Naive thymus-derived CD4-positive, alpha-beta T cell (primary cell): ENCODE measurements around the gene ATF6. TPM values are rescaled to one million over a fixed set of nuclear protein-coding genes. Genes with fewer than 3 reads are reported as not detected.

Source experiments
- ATAC-seq: fragments of 150-1000 bp; cut with Tn5 transposase; 2 replicates; pipeline ENCODE4 v1.10.0; 2021; ENCODE audit warnings: mild to moderate bottlenecking, moderate library complexity
- CTCF ChIA-PET: fragments of 350-600 bp; sonication (Branson Sonifier 250); formaldehyde crosslinking; loops from one replicate; lab custom pipeline; 2021; ENCODE audit warnings: antibody characterized with exemption; lab: Charles Lee
- POLR2A ChIA-PET: fragments of 350-600 bp; sonication (Branson Sonifier 250); formaldehyde crosslinking; loops from one replicate; lab custom pipeline; 2021; ENCODE audit warnings: antibody characterized with exemption, inconsistent platforms; lab: Charles Lee
- DNase-seq, 9 donors: peaks; one replicate each; pipeline versions ENCODE4 v3.0.0 to v3.0.0-alpha.2; 2020 to 2022; ENCODE audit warnings: mixed read lengths in 1 of 9
- H3K27ac ChIP-seq: one replicate; pipeline ENCODE4 v1.7.0; 2013; ENCODE audit warnings: mild to moderate bottlenecking, low read depth, low read length, moderate library complexity
- H3K27me3 ChIP-seq, 2 donors: one replicate each; pipeline ENCODE4 v1.7.0; 2013; ENCODE audit warnings: low read length in 2 of 2, mild to moderate bottlenecking in 2 of 2, moderate library complexity in 2 of 2; ENCODE audit not compliant: control insufficient read depth in 2 of 2, insufficient read depth in 2 of 2
- H3K36me3 ChIP-seq, 3 experiments: 1 replicate in 2 of 3; 2 replicates in 1 of 3; pipeline ENCODE4 v1.7.0; 2013; ENCODE audit warnings: low read length in 3 of 3, mild to moderate bottlenecking in 3 of 3, moderate library complexity in 1 of 3; ENCODE audit not compliant: insufficient read depth in 3 of 3, control insufficient read depth in 2 of 3
- H3K4me1 ChIP-seq, 2 donors: one replicate each; pipeline ENCODE4 v1.7.0; 2013; ENCODE audit warnings: low read length in 2 of 2, mild to moderate bottlenecking in 2 of 2, moderate library complexity in 1 of 2; ENCODE audit not compliant: control insufficient read depth in 2 of 2, insufficient read depth in 2 of 2
- H3K4me3 ChIP-seq: 2 replicates; pipeline ENCODE4 v1.7.0; 2013; ENCODE audit warnings: mild to moderate bottlenecking, low read length
- H3K9me3 ChIP-seq, 3 experiments: 1 replicate in 2 of 3; 2 replicates in 1 of 3; pipeline ENCODE4 v1.7.0; 2013; ENCODE audit warnings: low read length in 3 of 3; ENCODE audit not compliant: control insufficient read depth in 2 of 3
- H3K27ac Mint-ChIP-seq, 9 donors: one replicate each; pipeline ENCODE4 v1.8.0; 2020 to 2022; ENCODE audit warnings: mixed read lengths in 9 of 9, mild to moderate bottlenecking in 8 of 9, moderate library complexity in 5 of 9, inconsistent platforms in 2 of 9
- H3K27me3 Mint-ChIP-seq, 5 donors: one replicate each; pipeline ENCODE4 v1.8.0; 2021 to 2022; ENCODE audit warnings: mixed read lengths in 5 of 5, mild to moderate bottlenecking in 1 of 5
- H3K36me3 Mint-ChIP-seq, 5 donors: one replicate each; pipeline ENCODE4 v1.8.0; 2020 to 2022; ENCODE audit warnings: mixed read lengths in 5 of 5, mild to moderate bottlenecking in 3 of 5, inconsistent platforms in 1 of 5
- H3K4me1 Mint-ChIP-seq, 7 donors: one replicate each; pipeline ENCODE4 v1.8.0; 2020 to 2022; ENCODE audit warnings: mixed read lengths in 7 of 7, mild to moderate bottlenecking in 3 of 7, inconsistent platforms in 1 of 7
- H3K4me3 Mint-ChIP-seq, 10 donors: one replicate each; pipeline ENCODE4 v1.8.0; 2020 to 2022; ENCODE audit warnings: mild to moderate bottlenecking in 10 of 10, mixed read lengths in 10 of 10, moderate library complexity in 6 of 10, inconsistent platforms in 2 of 10
- H3K9me3 Mint-ChIP-seq, 11 donors: one replicate each; pipeline ENCODE4 v1.8.0; 2020 to 2022; ENCODE audit warnings: mixed read lengths in 11 of 11, mild to moderate bottlenecking in 4 of 11, inconsistent platforms in 1 of 11, moderate library complexity in 1 of 11
- intact Hi-C, 2 donors: fragments of 100-400 bp; cut with micrococcal nuclease; formaldehyde crosslinking; loops; one replicate each; pipeline ENCODE4 v1.15.1; 2023
- polyA plus RNA-seq, 2 donors: library from polyadenylated mRNA; unstranded; fragments of 300-500 nt; fragmentation: Illumina TruSeq; gene quantifications; one replicate each; pipeline ENCODE4 v1.2.3, GENCODE V29; 2021
- total RNA-seq, 6 experiments: library from RNA in 5 of 6; stranded (reverse) in 5 of 6; gene quantifications; 1 replicate in 5 of 6; 2 replicates in 1 of 6; pipeline ENCODE4 v1.2.3 and lab custom pipeline; 2021 to 2026

Gene ATF6
- total and polyA plus RNA-seq, 7 experiments from 2014 or later, result 17.9 to 27.5 (median 22.5) TPM

GRCh38 chr1:161902182-161902581, 136.1 kb downstream of the ATF6 start:
- no peaks in the 10 kb centered on the region for H3K4me1 ChIP-seq
- H3K9me3 Mint-ChIP-seq, result no peaks in the 10 kb centered on the region
- POLR2A ChIA-PET, result no interaction called here
- DNase-seq, result no peak
- no peak overlapping the region for H3K4me3 ChIP-seq
- peaks cover 0 to 4% (median 0%) of the 10 kb centered on the region in 5 donors for H3K36me3 Mint-ChIP-seq
- CTCF ChIA-PET, result interaction anchor here (0.6 kb wide), 2 partner anchors 38 to 490 kb away, joined by 3 to 5 read pairs; no protein-coding TSS in a partner anchor
- H3K27ac ChIP-seq, result no peak overlapping the region
- intact Hi-C loops, result loop anchor here in 1 of 2 donors (10.0 kb wide), 1 partner anchor 417 kb away; no protein-coding TSS in a partner anchor
- no peak for ATAC-seq
- no peaks in the 10 kb centered on the region for H3K9me3 ChIP-seq
- H3K4me1 Mint-ChIP-seq, result peaks cover 0 to 21% (median 15%) of the 10 kb centered on the region in 7 donors
- no peak overlapping the region for H3K4me3 Mint-ChIP-seq
- H3K27me3 Mint-ChIP-seq, result no peaks in the 10 kb centered on the region
- no peaks in the 10 kb centered on the region for H3K36me3 ChIP-seq
- peak overlapping the region in 2 of 9 donors; percentile 12 to 35 for H3K27ac Mint-ChIP-seq
- no peaks in the 10 kb centered on the region for H3K27me3 ChIP-seq

GRCh38 chr1:161905269-161905884, 139.3 kb downstream of the ATF6 start:
- H3K4me1 ChIP-seq, result no peaks in the 10 kb centered on the region
- intact Hi-C loops, result loop anchor here (1.0 to 10.0 kb wide), 6 partner anchors 13 to 421 kb away; no protein-coding TSS in a partner anchor

GRCh38 chr1:161907265-161907664, 141.1 kb downstream of the ATF6 start:
- H3K27ac Mint-ChIP-seq, result no peak overlapping the region
- H3K4me3 ChIP-seq, result no peak overlapping the region
- intact Hi-C loops, result loop anchor here in 1 of 2 donors (10.0 kb wide), 1 partner anchor 422 kb away; no protein-coding TSS in a partner anchor
- ChIA-PET POLR2A (interaction anchor here (1.3 kb wide), 1 partner anchor 27 kb away, joined by 4 read pairs; no protein-coding TSS in a partner anchor), CTCF (interaction anchor here (0.6 to 1.7 kb wide), 2 partner anchors 25 to 116 kb away, joined by 5 to 8 read pairs; partner anchors contain the start of gene OLFML2B)
- ATAC-seq, result no peak
- H3K27me3 Mint-ChIP-seq, result no peaks in the 10 kb centered on the region
- peaks cover 0 to 11% (median 4%) of the 10 kb centered on the region in 5 donors for H3K36me3 Mint-ChIP-seq
- H3K9me3 ChIP-seq, result no peaks in the 10 kb centered on the region
- H3K36me3 ChIP-seq, result no peaks in the 10 kb centered on the region
- no peaks in the 10 kb centered on the region for H3K4me1 ChIP-seq
- H3K9me3 Mint-ChIP-seq, result no peaks in the 10 kb centered on the region
- no peak overlapping the region for H3K4me3 Mint-ChIP-seq
- DNase-seq, result no peak
- no peaks in the 10 kb centered on the region for H3K27me3 ChIP-seq
- H3K27ac ChIP-seq, result no peak overlapping the region
- peaks cover 4 to 51% (median 31%) of the 10 kb centered on the region in 7 donors for H3K4me1 Mint-ChIP-seq

More at GRCh38 chr1:161905269-161905884, 139.3 kb downstream of the ATF6 start:
- H3K27me3 ChIP-seq, result no peaks in the 10 kb centered on the region
- Mint-ChIP-seq H3K36me3 (peaks cover 0 to 8% (median 4%) of the 10 kb centered on the region in 5 donors), H3K27ac (peak overlapping the region in 1 of 9 donors; percentile 24), H3K9me3 (no peaks in the 10 kb centered on the region), H3K4me3 (no peak overlapping the region), H3K27me3 (no peaks in the 10 kb centered on the region), H3K4me1 (peaks cover 0 to 36% (median 20%) of the 10 kb centered on the region in 7 donors)
- CTCF ChIA-PET, result interaction anchor here (0.6 to 3.0 kb wide), 11 partner anchors 11 to 138 kb away, joined by 3 to 17 read pairs (median 4); partner anchors contain the start of gene OLFML2B
- DNase-seq (peak in 3 of 9 donors; percentile 11 to 37 (median 17)), ATAC-seq (peak; percentile 61)
- H3K27ac ChIP-seq, result no peak overlapping the region
- H3K9me3 ChIP-seq, result no peaks in the 10 kb centered on the region
- no peak overlapping the region for H3K4me3 ChIP-seq
- POLR2A ChIA-PET, result interaction anchor here (0.9 kb wide), 1 partner anchor 48 kb away, joined by 3 read pairs; no protein-coding TSS in a partner anchor
- H3K36me3 ChIP-seq, result no peaks in the 10 kb centered on the region

- Histone ChIP-seq H3K27me3 (no peaks in the 10 kb centered on the region), H3K4me3 (no peak overlapping the region), H3K27ac (no peak overlapping the region), H3K36me3 (peaks cover 0 to 5% (median 3%) of the 10 kb centered on the region in 3 experiments), H3K9me3 (no peaks in the 10 kb centered on the region), H3K4me1 (no peaks in the 10 kb centered on the region)
- DNase-seq (no peak), ATAC-seq (no peak)
- no peak overlapping the region for H3K4me3 Mint-ChIP-seq
- H3K27ac Mint-ChIP-seq, result no peak overlapping the region
- intact Hi-C loops, result loop anchor here in 1 of 2 donors (10.0 kb wide), 1 partner anchor 423 kb away; no protein-coding TSS in a partner anchor
- H3K36me3 Mint-ChIP-seq, result peaks cover 0 to 19% (median 8%) of the 10 kb centered on the region in 5 donors
- H3K4me1 Mint-ChIP-seq, result peaks cover 4 to 48% (median 36%) of the 10 kb centered on the region in 7 donors
- no peaks in the 10 kb centered on the region for H3K9me3 Mint-ChIP-seq
- CTCF ChIA-PET, result no interaction called here
- no peaks in the 10 kb centered on the region for H3K27me3 Mint-ChIP-seq
- POLR2A ChIA-PET, result no interaction called here
These were observed 142.1 kb downstream of the ATF6 start for GRCh38 chr1:161908264-161908663.

GRCh38 chr1:161910604-161911003, 144.5 kb downstream of the ATF6 start:
- no peaks in the 10 kb centered on the region for H3K27me3 ChIP-seq
- intact Hi-C loops, result loop anchor here in 1 of 2 donors (1.0 kb wide), 1 partner anchor 12 kb away; no protein-coding TSS in a partner anchor
- POLR2A ChIA-PET, result no interaction called here

GRCh38 chr1:161913482-161914140, 147.5 kb downstream of the ATF6 start:
- Mint-ChIP-seq H3K27ac (peak overlapping the region in 1 of 9 donors; percentile 20), H3K4me3 (no peak overlapping the region), H3K27me3 (no peaks in the 10 kb centered on the region), H3K9me3 (no peaks in the 10 kb centered on the region), H3K4me1 (peaks cover 4 to 38% (median 29%) of the 10 kb centered on the region in 7 donors), H3K36me3 (peaks cover 0 to 15% (median 9%) of the 10 kb centered on the region in 5 donors)
- Histone ChIP-seq H3K27ac (no peak overlapping the region), H3K36me3 (peaks cover 0 to 5% (median 4%) of the 10 kb centered on the region in 3 experiments), H3K27me3 (no peaks in the 10 kb centered on the region), H3K4me1 (peaks cover 3 to 4% of the 10 kb centered on the region in 2 donors), H3K9me3 (no peaks in the 10 kb centered on the region), H3K4me3 (no peak overlapping the region)
- DNase-seq (no peak), ATAC-seq (no peak)
- POLR2A ChIA-PET, result no interaction called here
- intact Hi-C loops, result no loop called here
- CTCF ChIA-PET, result no interaction called here

More at GRCh38 chr1:161910604-161911003, 144.5 kb downstream of the ATF6 start:
- DNase-seq (no peak), ATAC-seq (no peak)
- H3K9me3 Mint-ChIP-seq, result no peaks in the 10 kb centered on the region
- Histone ChIP-seq H3K4me1 (no peaks in the 10 kb centered on the region), H3K4me3 (no peak overlapping the region), H3K9me3 (no peaks in the 10 kb centered on the region), H3K27ac (no peak overlapping the region), H3K36me3 (peaks cover 0 to 5% (median 4%) of the 10 kb centered on the region in 3 experiments)
- H3K27ac Mint-ChIP-seq, result peak overlapping the region in 4 of 9 donors; percentile 7 to 75 (median 44)
- CTCF ChIA-PET, result interaction anchor here (0.7 to 1.0 kb wide), 2 partner anchors 21 to 52 kb away, joined by 3 read pairs; no protein-coding TSS in a partner anchor
- peaks cover 3 to 35% (median 26%) of the 10 kb centered on the region in 7 donors for H3K4me1 Mint-ChIP-seq
- peaks cover 0 to 19% (median 9%) of the 10 kb centered on the region in 5 donors for H3K36me3 Mint-ChIP-seq
- H3K4me3 Mint-ChIP-seq, result no peak overlapping the region
- H3K27me3 Mint-ChIP-seq, result no peaks in the 10 kb centered on the region
